C4-2B (cell line): Measurements from ENCODE around the gene NEK1.

Experiments
- H3K27ac ChIP-seq: fragments of 450-650 bp; 2 replicates; pipeline ENCODE4 v1.5.1; 2017
- ZFX ChIP-seq: fragments of 450-650 bp; IDR thresholded peaks from 2 replicates; pipeline ENCODE4 v1.6.1; 2017
- TF ChIP-seq, protein P1 (sequence below): fragments of 450-650 bp; conservative IDR thresholded peaks from 2 replicates; pipeline ENCODE4 v1.5.1; 2017; ENCODE audit warnings: mild to moderate bottlenecking

Gene NEK1, protein sequence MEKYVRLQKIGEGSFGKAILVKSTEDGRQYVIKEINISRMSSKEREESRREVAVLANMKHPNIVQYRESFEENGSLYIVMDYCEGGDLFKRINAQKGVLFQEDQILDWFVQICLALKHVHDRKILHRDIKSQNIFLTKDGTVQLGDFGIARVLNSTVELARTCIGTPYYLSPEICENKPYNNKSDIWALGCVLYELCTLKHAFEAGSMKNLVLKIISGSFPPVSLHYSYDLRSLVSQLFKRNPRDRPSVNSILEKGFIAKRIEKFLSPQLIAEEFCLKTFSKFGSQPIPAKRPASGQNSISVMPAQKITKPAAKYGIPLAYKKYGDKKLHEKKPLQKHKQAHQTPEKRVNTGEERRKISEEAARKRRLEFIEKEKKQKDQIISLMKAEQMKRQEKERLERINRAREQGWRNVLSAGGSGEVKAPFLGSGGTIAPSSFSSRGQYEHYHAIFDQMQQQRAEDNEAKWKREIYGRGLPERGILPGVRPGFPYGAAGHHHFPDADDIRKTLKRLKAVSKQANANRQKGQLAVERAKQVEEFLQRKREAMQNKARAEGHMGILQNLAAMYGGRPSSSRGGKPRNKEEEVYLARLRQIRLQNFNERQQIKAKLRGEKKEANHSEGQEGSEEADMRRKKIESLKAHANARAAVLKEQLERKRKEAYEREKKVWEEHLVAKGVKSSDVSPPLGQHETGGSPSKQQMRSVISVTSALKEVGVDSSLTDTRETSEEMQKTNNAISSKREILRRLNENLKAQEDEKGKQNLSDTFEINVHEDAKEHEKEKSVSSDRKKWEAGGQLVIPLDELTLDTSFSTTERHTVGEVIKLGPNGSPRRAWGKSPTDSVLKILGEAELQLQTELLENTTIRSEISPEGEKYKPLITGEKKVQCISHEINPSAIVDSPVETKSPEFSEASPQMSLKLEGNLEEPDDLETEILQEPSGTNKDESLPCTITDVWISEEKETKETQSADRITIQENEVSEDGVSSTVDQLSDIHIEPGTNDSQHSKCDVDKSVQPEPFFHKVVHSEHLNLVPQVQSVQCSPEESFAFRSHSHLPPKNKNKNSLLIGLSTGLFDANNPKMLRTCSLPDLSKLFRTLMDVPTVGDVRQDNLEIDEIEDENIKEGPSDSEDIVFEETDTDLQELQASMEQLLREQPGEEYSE (N-terminal part only)

DNA sequence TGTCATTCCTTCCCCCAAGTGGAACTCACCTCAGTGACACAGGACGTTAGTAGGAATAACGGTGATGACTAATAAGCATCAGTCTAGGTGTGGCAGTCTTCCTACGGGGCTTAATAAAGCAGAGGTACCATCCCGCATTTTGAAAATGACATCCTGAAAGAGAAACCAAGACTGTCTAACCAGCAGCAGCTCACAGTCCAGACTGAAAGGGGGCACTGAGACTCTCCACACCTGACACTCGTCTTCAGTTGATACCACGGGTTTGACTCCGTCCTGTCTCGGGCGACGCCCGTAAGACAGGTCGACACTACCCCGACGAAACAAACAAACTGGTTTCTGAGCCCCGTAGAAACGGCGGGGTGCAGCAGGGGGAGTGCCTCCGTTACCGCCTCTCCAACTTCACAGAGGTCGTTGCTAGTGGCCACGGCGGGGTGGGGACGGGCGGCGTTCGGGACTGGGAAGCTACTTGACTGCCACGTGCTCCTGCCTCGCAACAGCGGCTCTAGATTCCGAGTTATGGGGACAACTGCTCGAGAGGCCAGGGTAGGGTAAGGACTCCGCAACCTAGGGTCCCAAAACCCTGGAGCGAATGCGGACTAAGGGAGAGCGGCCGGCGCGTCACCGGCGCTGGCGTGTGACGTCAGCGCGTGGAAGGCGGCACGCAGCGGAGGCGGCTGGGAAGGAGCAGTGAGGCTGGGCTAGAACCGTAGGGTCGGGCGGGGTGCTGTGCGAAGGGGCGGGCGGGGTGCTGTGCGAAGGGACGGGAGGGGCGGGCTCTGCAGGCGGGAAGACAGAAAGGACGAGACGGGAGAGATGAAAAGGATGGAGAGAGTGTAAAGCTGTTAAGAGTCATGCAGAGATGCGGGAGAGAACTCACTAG, at the start of gene NEK1:
NEK1 (minus strand) TSS at position 593 of the 880 bp plus-strand sequence. CDS start 9,953 bp downstream, outside the sequence.
- H3K27ac ChIP-seq: peak within 1 kb of the TSS; percentile 82
- TF ChIP-seq, protein P1, sequence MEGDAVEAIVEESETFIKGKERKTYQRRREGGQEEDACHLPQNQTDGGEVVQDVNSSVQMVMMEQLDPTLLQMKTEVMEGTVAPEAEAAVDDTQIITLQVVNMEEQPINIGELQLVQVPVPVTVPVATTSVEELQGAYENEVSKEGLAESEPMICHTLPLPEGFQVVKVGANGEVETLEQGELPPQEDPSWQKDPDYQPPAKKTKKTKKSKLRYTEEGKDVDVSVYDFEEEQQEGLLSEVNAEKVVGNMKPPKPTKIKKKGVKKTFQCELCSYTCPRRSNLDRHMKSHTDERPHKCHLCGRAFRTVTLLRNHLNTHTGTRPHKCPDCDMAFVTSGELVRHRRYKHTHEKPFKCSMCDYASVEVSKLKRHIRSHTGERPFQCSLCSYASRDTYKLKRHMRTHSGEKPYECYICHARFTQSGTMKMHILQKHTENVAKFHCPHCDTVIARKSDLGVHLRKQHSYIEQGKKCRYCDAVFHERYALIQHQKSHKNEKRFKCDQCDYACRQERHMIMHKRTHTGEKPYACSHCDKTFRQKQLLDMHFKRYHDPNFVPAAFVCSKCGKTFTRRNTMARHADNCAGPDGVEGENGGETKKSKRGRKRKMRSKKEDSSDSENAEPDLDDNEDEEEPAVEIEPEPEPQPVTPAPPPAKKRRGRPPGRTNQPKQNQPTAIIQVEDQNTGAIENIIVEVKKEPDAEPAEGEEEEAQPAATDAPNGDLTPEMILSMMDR: no peak
- TF ChIP-seq ZFX: no peak

- no peak overlapping the region for H3K27ac ChIP-seq
- no peak for TF ChIP-seq ZFX
- TF ChIP-seq, protein P1: no peak
Observed at GRCh38 chr4:169661761-169662160, 49.4 kb upstream of the NEK1 start.

GRCh38 chr4:169660929-169661328, 48.5 kb upstream of the NEK1 start:
- no peak overlapping the region for H3K27ac ChIP-seq
- TF ChIP-seq ZFX: no peak
- TF ChIP-seq, protein P1: no peak

GRCh38 chr4:169659716-169660670, 47.6 kb upstream of the NEK1 start:
- TF ChIP-seq, protein P1: no peak
- TF ChIP-seq ZFX: no peak
- H3K27ac ChIP-seq: peak overlapping the region; percentile 55; the same call in 1 of the 2 replicates

GRCh38 chr4:169658975-169659715, 46.8 kb upstream of the NEK1 start:
- no peak overlapping the region for H3K27ac ChIP-seq
- TF ChIP-seq ZFX: no peak
- TF ChIP-seq, protein P1: no peak
